SK-N-MC (cell line): Measurements from ENCODE around the gene FKRP.
"Not testable (repeated sequence)": the region's sequence is repeated elsewhere in the genome, so short reads cannot be mapped to it uniquely, and the experiment has no call there.

Source experiments
- EZH2 ChIP-seq: fragments of 200-600 bp; sonication (generic); IDR thresholded peaks from one replicate; pipeline ENCODE4 v1.6.1; 2017; ENCODE audit warnings: antibody characterized with exemption
- FOXP2 ChIP-seq: optimal IDR thresholded peaks from 2 replicates; pipeline ENCODE3; 2011; ENCODE audit warnings: mild to moderate bottlenecking, moderate library complexity; ENCODE audit not compliant: insufficient read depth; ENCODE audit errors: extremely low read length, control extremely low read depth
- POLR2AphosphoS5 ChIP-seq: IDR thresholded peaks from 2 replicates; pipeline ENCODE4 v1.6.1; 2012; ENCODE audit warnings: mild to moderate bottlenecking, low read depth, low read length, borderline replicate concordance

DNA sequence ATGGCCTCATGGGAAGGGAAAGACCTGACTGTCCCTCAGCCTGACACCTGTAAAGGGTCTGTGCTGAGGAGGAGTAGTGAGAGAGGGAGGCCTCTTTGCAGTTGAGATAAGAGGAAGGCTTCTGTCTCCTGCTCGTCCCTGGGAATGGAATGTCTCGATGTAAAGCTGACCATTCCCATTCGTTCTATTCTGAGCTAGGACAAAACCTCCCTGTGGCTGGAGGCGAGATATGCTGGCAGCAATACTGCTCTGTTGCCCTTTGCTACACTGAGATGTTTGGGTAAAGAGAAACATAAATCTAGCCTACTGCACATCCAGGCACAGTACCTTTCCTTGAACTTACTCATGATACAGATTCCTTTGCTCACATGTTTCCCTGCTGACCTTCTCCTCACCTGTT lies 22.9 kb downstream of the FKRP start:
- TF ChIP-seq EZH2, POLR2AphosphoS5, FOXP2: not testable (repeated sequence)
